Measurements from ENCODE around the gene ECSIT.

- TF ChIP-seq SIN3A (IDR thresholded peaks at IDR 0.05; ENCODE audit: borderline replicate concordance, insufficient read depth, low read length) (no peak), POLR2AphosphoS5 (IDR thresholded peaks at IDR 0.05; ENCODE audit: low read depth, low read length) (no peak), REST (IDR thresholded peaks at IDR 0.05; ENCODE audit: insufficient read depth in 1 of 2, low read depth in 2 of 2, low read length in 2 of 2) (no peak), TAF1 (IDR thresholded peaks at IDR 0.05; ENCODE audit: borderline replicate concordance, insufficient read depth, low read length) (no peak)
Observed at GRCh38 chr19:11457831-11458230, 71.1 kb downstream of the ECSIT start.

Data from PFSK-1 (cell line).